Measurements from ENCODE around the gene MYBBP1A. TPM values are rescaled to one million over a fixed set of nuclear protein-coding genes. Genes with fewer than 3 reads are reported as not detected.

The MYBBP1A gene
- polyA plus RNA-seq, 3 donors = 4.2 to 22.3 (median 5.3) TPM

GRCh38 chr17:4499431-4500190 lies 55.6 kb downstream of the MYBBP1A start:
- H4K20me1 ChIP-seq (ENCODE audit: insufficient read depth, low read length) = no peaks in the 10 kb centered on the region
- Mint-ChIP-seq H3K36me3 (peaks cover 0 to 5% of the 10 kb centered on the region in 2 donors), H3K27me3 (ENCODE audit: low read depth in 3 of 3) (peaks cover 46 to 55% (median 48%) of the 10 kb centered on the region in 3 donors), H3K9me3 (peaks cover 0 to 17% (median 0%) of the 10 kb centered on the region in 7 donors), H3K27ac (peak overlapping the region in 2 of 7 donors; percentile 45 to 62), H3K4me1 (peaks cover 33% of the 10 kb centered on the region), H3K4me3 (peak overlapping the region; percentile 85 to 95)
- peaks cover 25 to 31% of the 10 kb centered on the region in 2 donors for H3K4me1 ChIP-seq (ENCODE audit: control insufficient read depth in 1 of 2, insufficient read depth in 2 of 2, low read length in 2 of 2)
- H3K79me2 ChIP-seq (ENCODE audit: insufficient read depth, low read length) = no peaks in the 10 kb centered on the region
- TF ChIP-seq CTCF (IDR thresholded peaks at IDR 0.05) = no peak
- peaks cover 0 to 13% of the 10 kb centered on the region in 2 donors for H3K9me3 ChIP-seq (replicated peaks in 1 of 2; ENCODE audit: control insufficient read depth in 1 of 2, insufficient read depth in 1 of 2, low read length in 2 of 2)
- H3K9ac ChIP-seq (ENCODE audit: insufficient read depth, low read length, poor library complexity, severe bottlenecking) = peak overlapping the region; percentile 19
- H3K4me2 ChIP-seq (replicated peaks; ENCODE audit: extremely low read depth, low read length, poor library complexity, severe bottlenecking) = peak overlapping the region; percentile 70
- peak overlapping the region; percentile 23 to 70 (median 25) for H3K4me3 ChIP-seq (replicated peaks in 1 of 3; ENCODE audit: low read depth in 2 of 3, low read length in 3 of 3)
- H3K27ac ChIP-seq (ENCODE audit: low read depth in 1 of 2, low read length in 2 of 2) = no peak overlapping the region
- WGBS (ENCODE audit: insufficient coverage) = under 1% methylated on average over 51 of the region's 53 CpGs
- H3K36me3 ChIP-seq (replicated peaks in 1 of 2; ENCODE audit: control insufficient read depth in 1 of 2, insufficient read depth in 2 of 2, low read length in 2 of 2) = no peaks in the 10 kb centered on the region
- peaks cover 14 to 42% of the 10 kb centered on the region in 2 donors for H3K27me3 ChIP-seq (ENCODE audit: control insufficient read depth in 2 of 2, insufficient read depth in 2 of 2, low read length in 2 of 2)
- intact Hi-C loops (cut with micrococcal nuclease) = no loop called here
- H2AFZ ChIP-seq (ENCODE audit: insufficient read depth, low read depth, low read length, poor library complexity, severe bottlenecking) = peak overlapping the region; percentile 68
- DNase-seq = peak; percentile 14 to 50 (median 30)

GRCh38 chr17:4498461-4499397 lies 56.5 kb downstream of the MYBBP1A start, which contains the start of gene SPNS2:
SPNS2 (plus strand) TSS chr17:4498881; CDS start chr17:4499048, 167 bp downstream.
- Mint-ChIP-seq H3K27ac (peak within 1 kb of the TSS in 2 of 7 donors; percentile 45 to 62), H3K4me3 (peak within 1 kb of the TSS; percentile 85 to 95), H3K36me3 (peaks cover 0 to 5% of the 10 kb centered on the region in 2 donors), H3K4me1 (peaks cover 27% of the 10 kb centered on the region), H3K27me3 (ENCODE audit: low read depth in 3 of 3) (peaks cover 46 to 52% (median 48%) of the 10 kb centered on the region in 3 donors), H3K9me3 (peaks cover 0 to 17% (median 0%) of the 10 kb centered on the region in 7 donors)
- Histone ChIP-seq H3K36me3 (replicated peaks in 1 of 2; ENCODE audit: control insufficient read depth in 1 of 2, insufficient read depth in 2 of 2, low read length in 2 of 2) (no peaks in the 10 kb centered on the region), H3K27ac (ENCODE audit: low read depth in 1 of 2, low read length in 2 of 2) (no peak within 1 kb of the TSS), H3K4me3 (replicated peaks in 1 of 3; ENCODE audit: low read depth in 2 of 3, low read length in 3 of 3) (peak within 1 kb of the TSS; percentile 23 to 70 (median 25)), H3K79me2 (ENCODE audit: insufficient read depth, low read length) (no peaks in the 10 kb centered on the region), H3K27me3 (ENCODE audit: control insufficient read depth in 2 of 2, insufficient read depth in 2 of 2, low read length in 2 of 2) (peaks cover 14 to 42% of the 10 kb centered on the region in 2 donors), H2AFZ (ENCODE audit: insufficient read depth, low read depth, low read length, poor library complexity, severe bottlenecking) (peak within 1 kb of the TSS; percentile 68), H4K20me1 (ENCODE audit: insufficient read depth, low read length) (no peaks in the 10 kb centered on the region), H3K9me3 (replicated peaks in 1 of 2; ENCODE audit: control insufficient read depth in 1 of 2, insufficient read depth in 1 of 2, low read length in 2 of 2) (peaks cover 0 to 13% of the 10 kb centered on the region in 2 donors), H3K4me2 (replicated peaks; ENCODE audit: extremely low read depth, low read length, poor library complexity, severe bottlenecking) (peak within 1 kb of the TSS; percentile 70), H3K4me1 (ENCODE audit: control insufficient read depth in 1 of 2, insufficient read depth in 2 of 2, low read length in 2 of 2) (peaks cover 23 to 27% of the 10 kb centered on the region in 2 donors), H3K9ac (ENCODE audit: insufficient read depth, low read length, poor library complexity, severe bottlenecking) (peak within 1 kb of the TSS; percentile 19)
- intact Hi-C loops (cut with micrococcal nuclease) = no loop called here
- under 1% methylated on average over 99 of the region's 117 CpGs for WGBS (ENCODE audit: insufficient coverage)
- no peak for TF ChIP-seq CTCF (IDR thresholded peaks at IDR 0.05)
- peak in 2 of 3 donors; percentile 31 to 47 for DNase-seq
